SK-N-SH (cell line): ENCODE measurements around the gene OR2F1. TPM values are rescaled to one million over a fixed set of nuclear protein-coding genes. Genes with fewer than 3 reads are reported as not detected.

Experiments used
- CTCF ChIA-PET: fragments of 300-600, 350-600 bp; formaldehyde crosslinking; extraction: SDS; loops from one replicate; lab custom pipeline; 2021; lab: Yijun Ruan, JAX
- POLR2A ChIA-PET: fragments of 350-600 bp; sonication (Branson Sonifier 250); formaldehyde crosslinking; extraction: SDS; loops from one replicate; lab custom pipeline; 2020; ENCODE audit warnings: antibody characterized with exemption, inconsistent platforms; lab: Yijun Ruan, JAX
- DNase-seq: peaks from one replicate; pipeline ENCODE4 v3.0.0; 2012
- H2AFZ ChIP-seq: fragments of 200-600 bp; sonication (generic); 2 replicates; pipeline ENCODE4 v1.8.1; 2016; ENCODE audit warnings: antibody characterized with exemption, mild to moderate bottlenecking, low read depth
- H3F3A ChIP-seq: fragments of 200-600 bp; sonication (generic); replicated peaks from 2 replicates; pipeline ENCODE3; 2016; ENCODE audit warnings: antibody characterized with exemption, mild to moderate bottlenecking; ENCODE audit not compliant: insufficient read depth
- H3K27ac ChIP-seq, 2 experiments: fragments of 200-500 bp in 1 of 2; fragments of 200-600 bp in 1 of 2; sonication (Bioruptor generic) in 1 of 2; sonication (generic), shearing (Covaris generic) in 1 of 2; 2 replicates each; pipeline versions ENCODE4 v1.5.1 to v1.6.1; 2014 to 2016; ENCODE audit warnings: low read depth in 2 of 2, inconsistent platforms in 1 of 2, low read length in 1 of 2, mild to moderate bottlenecking in 1 of 2, mixed read lengths in 1 of 2
- H3K27me3 ChIP-seq: fragments of 200-600 bp; sonication (generic), shearing (Covaris generic); 2 replicates; pipeline ENCODE4 v1.6.1; 2016; ENCODE audit warnings: mixed run types; ENCODE audit not compliant: insufficient read depth
- H3K36me3 ChIP-seq, 2 experiments: fragments of 200-500 bp in 1 of 2; fragments of 200-600 bp in 1 of 2; sonication (Bioruptor generic) in 1 of 2; sonication (generic) in 1 of 2; replicated peaks in 1 of 2; 2 replicates each; pipeline versions ENCODE3 to v1.5.1; 2014 to 2016; ENCODE audit warnings: low read length in 1 of 2, mild to moderate bottlenecking in 1 of 2; ENCODE audit not compliant: insufficient read depth in 2 of 2, control insufficient read depth in 1 of 2
- H3K4me1 ChIP-seq, 2 experiments: fragments of 200-500 bp in 1 of 2; fragments of 200-600 bp in 1 of 2; sonication (Bioruptor generic) in 1 of 2; sonication (generic), shearing (Covaris generic) in 1 of 2; 2 replicates each; pipeline versions ENCODE4 v1.5.1 to v1.6.1; 2014 to 2016; ENCODE audit warnings: low read depth in 1 of 2, low read length in 1 of 2, mixed run types in 1 of 2; ENCODE audit not compliant: insufficient read depth in 2 of 2, control insufficient read depth in 1 of 2
- H3K4me2 ChIP-seq: fragments of 200-600 bp; sonication (generic), shearing (Covaris generic); 2 replicates; pipeline ENCODE4 v1.6.1; 2017; ENCODE audit warnings: mixed run types
- H3K4me3 ChIP-seq, 2 experiments: fragments of 200-500 bp in 1 of 2; fragments of 200-600 bp in 1 of 2; sonication (Bioruptor generic) in 1 of 2; sonication (generic), shearing (Covaris generic) in 1 of 2; 2 replicates each; pipeline versions ENCODE4 v1.5.1 to v1.8.1; 2014 to 2016; ENCODE audit warnings: low read depth in 2 of 2, inconsistent platforms in 1 of 2, low read length in 1 of 2, mild to moderate bottlenecking in 1 of 2, mixed read lengths in 1 of 2, moderate library complexity in 1 of 2
- H3K79me2 ChIP-seq: fragments of 200-600 bp; sonication (generic); 2 replicates; pipeline ENCODE4 v1.8.1; 2017; ENCODE audit warnings: mild to moderate bottlenecking; ENCODE audit not compliant: insufficient read depth
- H3K9ac ChIP-seq: fragments of 200-600 bp; sonication (generic); 2 replicates; pipeline ENCODE4 v1.6.1; 2017; ENCODE audit warnings: mixed run types
- H3K9me2 ChIP-seq: fragments of 200-600 bp; sonication (generic); 2 replicates; pipeline ENCODE4 v1.6.1; 2017; ENCODE audit warnings: mixed run types
- H3K9me3 ChIP-seq: fragments of 200-600 bp; sonication (generic); 2 replicates; pipeline ENCODE4 v1.6.1; 2017; ENCODE audit warnings: mixed run types, mild to moderate bottlenecking, moderate library complexity
- H4K20me1 ChIP-seq: fragments of 200-600 bp; sonication (generic); 2 replicates; pipeline ENCODE4 v1.6.1; 2017; ENCODE audit warnings: mild to moderate bottlenecking, mixed run types; ENCODE audit not compliant: insufficient read depth
- CHD2 ChIP-seq: fragments of 150-350 bp; IDR thresholded peaks from 2 replicates; pipeline ENCODE4 v1.6.1; 2018; ENCODE audit warnings: low read length; ENCODE audit not compliant: partially characterized antibody
- CTCF ChIP-seq: fragments of 200-600 bp; sonication (generic); IDR thresholded peaks from 2 replicates; pipeline ENCODE4 v1.6.1; 2017; ENCODE audit warnings: antibody characterized with exemption, mild to moderate bottlenecking, moderate library complexity
- ELF1 ChIP-seq: IDR thresholded peaks from 2 replicates; pipeline ENCODE4 v1.4.0; 2012
- EP300 ChIP-seq, 2 experiments: IDR thresholded peaks; 2 replicates each; pipeline versions ENCODE4 v1.4.0 to v1.6.1; 2012; ENCODE audit warnings: borderline replicate concordance in 1 of 2, low read depth in 1 of 2, low read length in 1 of 2
- EZH2phosphoT487 ChIP-seq: fragments of 200-600 bp; sonication (generic); IDR thresholded peaks from 2 replicates; pipeline ENCODE4 v1.6.1; 2017; ENCODE audit warnings: low read depth, mixed run types, mild to moderate bottlenecking, antibody characterized with exemption, moderate library complexity, borderline replicate concordance
- GABPA ChIP-seq: IDR thresholded peaks from 2 replicates; pipeline ENCODE4 v1.4.0; 2012; ENCODE audit warnings: low read depth, mild to moderate bottlenecking
- GATA2 ChIP-seq: sonication (generic); formaldehyde crosslinking; IDR thresholded peaks from 2 replicates; pipeline ENCODE4 v1.5.0; 2020; ENCODE audit warnings: mild to moderate bottlenecking, missing genetic modification reagents
- MAX ChIP-seq: IDR thresholded peaks from 2 replicates; pipeline ENCODE4 v1.4.0; 2012; ENCODE audit warnings: low read depth
- NRF1 ChIP-seq: IDR thresholded peaks from 2 replicates; pipeline ENCODE4 v1.6.1; 2012; ENCODE audit warnings: low read depth, mild to moderate bottlenecking, low read length
- RAD21 ChIP-seq: IDR thresholded peaks from 2 replicates; pipeline ENCODE4 v1.6.1; 2012; ENCODE audit warnings: mild to moderate bottlenecking, low read length
- RCOR1 ChIP-seq: fragments of 150-350 bp; IDR thresholded peaks from 2 replicates; pipeline ENCODE4 v1.6.1; 2017; ENCODE audit warnings: antibody characterized with exemption, low read length
- RFX5 ChIP-seq: IDR thresholded peaks from 2 replicates; pipeline ENCODE4 v1.6.1; 2012; ENCODE audit warnings: mild to moderate bottlenecking, improper control_type of control experiment, low read length
- SIN3A ChIP-seq: IDR thresholded peaks from 2 replicates; pipeline ENCODE4 v1.6.1; 2012; ENCODE audit warnings: low read depth, mild to moderate bottlenecking, low read length, moderate library complexity, borderline replicate concordance
- SMC3 ChIP-seq: IDR thresholded peaks from 2 replicates; pipeline ENCODE4 v1.6.1; 2012; ENCODE audit warnings: low read depth, low read length, improper control_type of control experiment
- TAF1 ChIP-seq: IDR thresholded peaks from 2 replicates; pipeline ENCODE4 v1.6.1; 2012; ENCODE audit warnings: low read depth, mild to moderate bottlenecking, low read length, moderate library complexity, borderline replicate concordance
- TEAD4 ChIP-seq: IDR thresholded peaks from 2 replicates; pipeline ENCODE4 v1.4.0; 2012; ENCODE audit warnings: mild to moderate bottlenecking, borderline replicate concordance; ENCODE audit not compliant: insufficient read depth
- USF1 ChIP-seq: IDR thresholded peaks from 2 replicates; pipeline ENCODE4 v1.4.0; 2012; ENCODE audit warnings: low read depth, borderline replicate concordance
- USF2 ChIP-seq: fragments of 150-350 bp; IDR thresholded peaks from 2 replicates; pipeline ENCODE4 v1.6.1; 2017; ENCODE audit warnings: antibody characterized with exemption, low read length, low read depth, borderline replicate concordance
- YY1 ChIP-seq: IDR thresholded peaks from 2 replicates; pipeline ENCODE4 v1.4.0; 2012; ENCODE audit warnings: low read depth, mild to moderate bottlenecking
- ZBTB33 ChIP-seq: IDR thresholded peaks from 2 replicates; pipeline ENCODE4 v1.4.0; 2012; ENCODE audit warnings: low read depth, borderline replicate concordance
- WGBS: methylation state at CpG from one replicate; pipeline ENCODE4 v1.1.6; 2017; ENCODE audit warnings: low lambda C conversion rate; 5-methylcytosine and 5-hydroxymethylcytosine counted together
- polyA plus RNA-seq, 3 experiments: library from polyadenylated mRNA; depleted of rRNA; stranded (reverse); fragments of >200 nt; gene quantifications; 2 replicates each; pipeline ENCODE4 v1.2.3, GENCODE V29; 2012

The OR2F1 gene
- polyA plus RNA-seq, 1 of the 3 experiments (the other 2 are of a cell fraction) = 0.10 TPM

GRCh38 chr7:143993924-143994323, 39.3 kb downstream of the OR2F1 start:
- Histone ChIP-seq H3K79me2 (no peaks in the 10 kb centered on the region), H3K27me3 (no peaks in the 10 kb centered on the region; the same call in 1 of the 2 replicates), H3K9me3 (no peaks in the 10 kb centered on the region), H3K36me3 (no peaks in the 10 kb centered on the region), H3F3A (no peaks in the 10 kb centered on the region), H3K4me1 (no peaks in the 10 kb centered on the region; a peak in 2 of 4 replicates), H3K9me2 (no peaks in the 10 kb centered on the region), H3K4me3 (no peak overlapping the region), H3K9ac (no peak overlapping the region), H3K27ac (no peak overlapping the region), H4K20me1 (no peaks in the 10 kb centered on the region), H3K4me2 (no peak overlapping the region), H2AFZ (no peak overlapping the region)
- CTCF ChIA-PET = interaction anchor here (1.0 kb wide), 1 partner anchor 18 kb away, joined by 3 read pairs; no protein-coding TSS in a partner anchor
- POLR2A ChIA-PET = no interaction called here
- DNase-seq = no peak
- TF ChIP-seq MAX (no peak), CTCF (no peak), ELF1 (no peak), GABPA (no peak), ZBTB33 (no peak), CHD2 (no peak), EP300 (IDR thresholded peaks at IDR 0.05; ENCODE audit: borderline replicate concordance in 1 of 2, low read depth in 1 of 2, low read length in 1 of 2) (no peak), GATA2 (CRISPR knock-in tag) (no peak), EZH2phosphoT487 (no peak), SMC3 (no peak), TAF1 (no peak), RAD21 (no peak), RFX5 (no peak), NRF1 (no peak), YY1 (no peak), USF1 (no peak), TEAD4 (no peak), SIN3A (no peak), RCOR1 (no peak), USF2 (no peak)
- WGBS = 37% methylated on average over 3 of the region's 3 CpGs
